HEK293T (cell line): ENCODE measurements around the gene NCOA4.

Experiments used
- ARNT ChIP-seq: fragments of 450-650 bp; IDR thresholded peaks from 2 replicates; pipeline ENCODE4 v1.6.1; 2017; ENCODE audit warnings: mild to moderate bottlenecking
- BHLHE40 ChIP-seq: fragments of 450-650 bp; IDR thresholded peaks from 2 replicates; pipeline ENCODE4 v1.6.1; 2016; ENCODE audit warnings: mild to moderate bottlenecking, moderate library complexity, borderline replicate concordance
- CTBP1 ChIP-seq: fragments of 450-650 bp; IDR thresholded peaks from 2 replicates; pipeline ENCODE4 v1.6.1; 2016; ENCODE audit warnings: borderline replicate concordance
- ELF4 ChIP-seq: fragments of 450-650 bp; IDR thresholded peaks from 2 replicates; pipeline ENCODE4 v1.6.1; 2017; ENCODE audit warnings: antibody characterized with exemption
- FOXK2 ChIP-seq: fragments of 450-650 bp; IDR thresholded peaks from 2 replicates; pipeline ENCODE4 v1.6.1; 2016; ENCODE audit warnings: mild to moderate bottlenecking
- FOXM1 ChIP-seq: fragments of 450-650 bp; IDR thresholded peaks from 2 replicates; pipeline ENCODE4 v1.6.1; 2017; ENCODE audit warnings: mild to moderate bottlenecking, borderline replicate concordance
- L3MBTL2 ChIP-seq: fragments of 450-650 bp; conservative IDR thresholded peaks from 2 replicates; pipeline ENCODE4 v1.6.1; 2016; ENCODE audit warnings: mild to moderate bottlenecking
- LEF1 ChIP-seq: fragments of 450-650 bp; IDR thresholded peaks from 2 replicates; pipeline ENCODE4 v1.6.1; 2017; ENCODE audit warnings: mild to moderate bottlenecking, borderline replicate concordance
- SP1 ChIP-seq: fragments of 450-650 bp; IDR thresholded peaks from 2 replicates; pipeline ENCODE4 v1.6.1; 2017
- SUZ12 ChIP-seq: fragments of 450-650 bp; IDR thresholded peaks from 2 replicates; pipeline ENCODE4 v1.6.1; 2016; ENCODE audit warnings: mild to moderate bottlenecking
- TARDBP ChIP-seq: fragments of 450-650 bp; IDR thresholded peaks from 2 replicates; pipeline ENCODE4 v1.6.1; 2016
- ZNF384 ChIP-seq: fragments of 450-650 bp; IDR thresholded peaks from 2 replicates; pipeline ENCODE4 v1.6.1; 2016

DNA sequence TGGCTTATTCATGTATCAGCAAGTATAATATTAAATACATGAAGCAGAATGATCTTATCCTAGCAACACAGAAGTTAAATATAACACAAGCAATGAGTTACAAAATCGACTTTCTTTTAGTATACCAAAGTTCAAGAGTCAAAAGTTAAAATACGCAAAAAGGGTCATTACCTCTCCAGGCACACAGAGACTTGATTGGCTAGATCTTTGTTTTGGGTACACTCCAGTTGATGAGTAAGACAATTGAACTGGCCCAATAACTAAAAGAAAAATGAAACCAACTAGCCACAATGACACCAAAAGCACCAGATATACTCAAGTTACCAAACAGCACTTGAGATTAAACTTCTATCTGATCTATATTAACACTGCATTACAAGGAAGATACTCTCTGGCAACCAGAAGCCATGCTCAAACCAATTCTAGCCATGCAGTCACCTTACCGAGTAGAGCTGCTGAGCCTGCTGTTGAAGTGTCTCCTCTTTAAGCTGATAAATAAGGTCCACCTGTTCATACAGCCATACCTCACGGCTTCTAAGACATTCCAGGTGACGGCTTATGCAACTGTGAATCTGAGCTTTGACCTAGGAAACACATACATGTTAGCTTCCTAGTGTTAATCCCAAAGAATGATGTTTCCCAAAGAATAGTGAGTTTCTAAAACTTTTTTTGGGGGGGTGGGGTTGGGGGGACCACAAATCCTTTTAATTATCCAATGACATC lies 15.6 kb downstream of the NCOA4 start:
- no peak for TF ChIP-seq ELF4
- TF ChIP-seq CTBP1 = no peak
- TF ChIP-seq SP1 = no peak
- no peak for TF ChIP-seq L3MBTL2
- TF ChIP-seq BHLHE40 = no peak
- TF ChIP-seq FOXK2 = no peak
- TF ChIP-seq TARDBP = no peak
- no peak for TF ChIP-seq SUZ12
- no peak for TF ChIP-seq LEF1
- no peak for TF ChIP-seq FOXM1
- no peak for TF ChIP-seq ARNT
- no peak for TF ChIP-seq ZNF384
